ENCODE measurements around the gene TRH. TPM values are rescaled to one million over a fixed set of nuclear protein-coding genes. Genes with fewer than 3 reads are reported as not detected.

Gene TRH
- total RNA-seq, 1 donor from 2014 or later: not detected

GRCh38 chr3:129962600-129962999 lies 11.9 kb upstream of the TRH start:
- H3K27me3 Mint-ChIP-seq (ENCODE audit: low read depth): peaks cover 48% of the 10 kb centered on the region
- DNase-seq (ENCODE audit: low spot score): no peak
- no peaks in the 10 kb centered on the region for H3K9me3 Mint-ChIP-seq (ENCODE audit: low read depth)
- H3K36me3 Mint-ChIP-seq (ENCODE audit: low read depth): no peaks in the 10 kb centered on the region
- no peak overlapping the region for H3K27ac Mint-ChIP-seq (ENCODE audit: unreplicated experiment)
- H3K4me3 Mint-ChIP-seq (ENCODE audit: unreplicated experiment): no peak overlapping the region
- no peak for TF ChIP-seq CTCF (IDR thresholded peaks at IDR 0.05)
- H3K4me1 Mint-ChIP-seq (ENCODE audit: low read depth): no peaks in the 10 kb centered on the region

GRCh38 chr3:129965937-129966336 lies 8.6 kb upstream of the TRH start:
- Mint-ChIP-seq H3K36me3 (ENCODE audit: low read depth) (no peaks in the 10 kb centered on the region), H3K27me3 (ENCODE audit: low read depth) (peaks cover 41% of the 10 kb centered on the region), H3K4me1 (ENCODE audit: low read depth) (no peaks in the 10 kb centered on the region), H3K27ac (ENCODE audit: unreplicated experiment) (no peak overlapping the region), H3K4me3 (ENCODE audit: unreplicated experiment) (no peak overlapping the region), H3K9me3 (ENCODE audit: low read depth) (no peaks in the 10 kb centered on the region)
- no peak for TF ChIP-seq CTCF (IDR thresholded peaks at IDR 0.05)
- no peak for DNase-seq (ENCODE audit: low spot score)

- no peaks in the 10 kb centered on the region for H3K36me3 Mint-ChIP-seq (ENCODE audit: low read depth)
- TF ChIP-seq CTCF (IDR thresholded peaks at IDR 0.05): no peak
- no peaks in the 10 kb centered on the region for H3K4me1 Mint-ChIP-seq (ENCODE audit: low read depth)
- no peaks in the 10 kb centered on the region for H3K9me3 Mint-ChIP-seq (ENCODE audit: low read depth)
- H3K27ac Mint-ChIP-seq (ENCODE audit: unreplicated experiment): no peak overlapping the region
- H3K4me3 Mint-ChIP-seq (ENCODE audit: unreplicated experiment): no peak overlapping the region
- DNase-seq (ENCODE audit: low spot score): no peak
- H3K27me3 Mint-ChIP-seq (ENCODE audit: low read depth): peaks cover 41% of the 10 kb centered on the region
Measured at GRCh38 chr3:129966876-129967275, 7.6 kb upstream of the TRH start.

GRCh38 chr3:129967761-129968160 lies 6.8 kb upstream of the TRH start:
- TF ChIP-seq CTCF (IDR thresholded peaks at IDR 0.05): no peak
- no peaks in the 10 kb centered on the region for H3K9me3 Mint-ChIP-seq (ENCODE audit: low read depth)
- no peak overlapping the region for H3K27ac Mint-ChIP-seq (ENCODE audit: unreplicated experiment)
- peaks cover 48% of the 10 kb centered on the region for H3K27me3 Mint-ChIP-seq (ENCODE audit: low read depth)
- H3K4me3 Mint-ChIP-seq (ENCODE audit: unreplicated experiment): no peak overlapping the region
- DNase-seq (ENCODE audit: low spot score): no peak
- H3K36me3 Mint-ChIP-seq (ENCODE audit: low read depth): no peaks in the 10 kb centered on the region
- no peaks in the 10 kb centered on the region for H3K4me1 Mint-ChIP-seq (ENCODE audit: low read depth)

- Mint-ChIP-seq H3K27me3 (ENCODE audit: low read depth) (peaks cover 71% of the 10 kb centered on the region), H3K27ac (ENCODE audit: unreplicated experiment) (no peak overlapping the region), H3K36me3 (ENCODE audit: low read depth) (peaks cover 1% of the 10 kb centered on the region), H3K4me1 (ENCODE audit: low read depth) (peaks cover 11% of the 10 kb centered on the region), H3K4me3 (ENCODE audit: unreplicated experiment) (no peak overlapping the region), H3K9me3 (ENCODE audit: low read depth) (no peaks in the 10 kb centered on the region)
- no peak for TF ChIP-seq CTCF (IDR thresholded peaks at IDR 0.05)
- no peak for DNase-seq (ENCODE audit: low spot score)
Measured at GRCh38 chr3:129971351-129972052, 3.0 kb upstream of the TRH start.
